Peyer's patch (tissue), 4 donors: ENCODE results near the gene ARHGAP12.

ENCODE experiments used
- POLR2A ChIP-seq, 2 donors: fragments of 450-650 bp; IDR thresholded peaks; one replicate each; pipeline ENCODE4 v1.5.1; 2017; ENCODE audit warnings: antibody characterized with exemption in 2 of 2, mild to moderate bottlenecking in 2 of 2, moderate library complexity in 2 of 2
- TF ChIP-seq, protein P1 (sequence below), 6 experiments: fragments of 450-650 bp in 4 of 6; fragments of 200-600 bp in 2 of 6; sonication (generic) in 1 of 6; IDR thresholded peaks; one replicate each; pipeline ENCODE4 v1.5.1; 2017 to 2019; ENCODE audit warnings: antibody characterized with exemption in 6 of 6, mild to moderate bottlenecking in 3 of 6, moderate library complexity in 1 of 6

DNA sequence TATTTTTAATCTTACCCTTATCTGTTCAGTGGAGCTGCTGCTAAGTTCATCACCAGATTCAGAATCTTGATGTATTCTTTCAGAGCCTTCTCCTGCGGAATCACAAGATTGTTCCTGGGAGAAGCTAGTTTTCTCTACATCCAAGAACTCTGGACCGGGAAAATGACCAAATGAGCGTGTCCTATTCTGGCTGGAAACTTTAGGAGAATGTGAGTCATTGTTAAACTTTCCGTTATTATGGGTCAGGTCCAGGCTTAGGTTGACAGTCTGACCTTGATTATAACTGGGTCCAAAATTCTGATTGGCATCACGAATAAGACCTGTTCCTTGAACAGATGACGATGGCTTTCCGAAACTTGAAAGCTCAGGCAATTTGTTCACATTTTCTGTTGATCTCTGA, 20.5 kb downstream of the ARHGAP12 start:
- TF ChIP-seq, protein P1, sequence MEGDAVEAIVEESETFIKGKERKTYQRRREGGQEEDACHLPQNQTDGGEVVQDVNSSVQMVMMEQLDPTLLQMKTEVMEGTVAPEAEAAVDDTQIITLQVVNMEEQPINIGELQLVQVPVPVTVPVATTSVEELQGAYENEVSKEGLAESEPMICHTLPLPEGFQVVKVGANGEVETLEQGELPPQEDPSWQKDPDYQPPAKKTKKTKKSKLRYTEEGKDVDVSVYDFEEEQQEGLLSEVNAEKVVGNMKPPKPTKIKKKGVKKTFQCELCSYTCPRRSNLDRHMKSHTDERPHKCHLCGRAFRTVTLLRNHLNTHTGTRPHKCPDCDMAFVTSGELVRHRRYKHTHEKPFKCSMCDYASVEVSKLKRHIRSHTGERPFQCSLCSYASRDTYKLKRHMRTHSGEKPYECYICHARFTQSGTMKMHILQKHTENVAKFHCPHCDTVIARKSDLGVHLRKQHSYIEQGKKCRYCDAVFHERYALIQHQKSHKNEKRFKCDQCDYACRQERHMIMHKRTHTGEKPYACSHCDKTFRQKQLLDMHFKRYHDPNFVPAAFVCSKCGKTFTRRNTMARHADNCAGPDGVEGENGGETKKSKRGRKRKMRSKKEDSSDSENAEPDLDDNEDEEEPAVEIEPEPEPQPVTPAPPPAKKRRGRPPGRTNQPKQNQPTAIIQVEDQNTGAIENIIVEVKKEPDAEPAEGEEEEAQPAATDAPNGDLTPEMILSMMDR (IDR thresholded peaks at IDR 0.05), result no peak
- no peak for TF ChIP-seq POLR2A (IDR thresholded peaks at IDR 0.05)
